Colonic mucosa (tissue), 4 donors: Measurements from ENCODE around the gene TMEM101. TPM values are rescaled to one million over a fixed set of nuclear protein-coding genes. Genes with fewer than 3 reads are reported as not detected.

ENCODE experiments used
- DNase-seq: peaks from one replicate; pipeline ENCODE4 v3.0.0-alpha.2; 2020
- H3K27ac ChIP-seq: fragments of 200-600 bp; one replicate; pipeline ENCODE4 v1.8.0; 2021
- H3K27me3 ChIP-seq: fragments of 200-600 bp; one replicate; pipeline ENCODE4 v1.8.0; 2021
- H3K36me3 ChIP-seq: fragments of 200-600 bp; one replicate; pipeline ENCODE4 v1.8.0; 2021
- H3K4me1 ChIP-seq: fragments of 200-600 bp; one replicate; pipeline ENCODE4 v1.8.0; 2021; ENCODE audit warnings: mild to moderate bottlenecking
- H3K4me3 ChIP-seq: fragments of 200-600 bp; one replicate; pipeline ENCODE4 v1.8.0; 2021
- H3K9ac ChIP-seq, 2 donors: one replicate each; pipeline ENCODE4 v1.7.0; 2013; ENCODE audit warnings: control low read depth in 2 of 2, low read depth in 2 of 2, low read length in 2 of 2
- H3K9me3 ChIP-seq: fragments of 200-600 bp; one replicate; pipeline ENCODE4 v1.8.0; 2021
- CTCF ChIP-seq: fragments of 200-600 bp; IDR thresholded peaks from one replicate; pipeline ENCODE4 v1.8.0; 2022; ENCODE audit warnings: antibody characterized with exemption, mild to moderate bottlenecking
- intact Hi-C: fragments of 100-400 bp; cut with DNase I; formaldehyde crosslinking; loops from one replicate; pipeline ENCODE4 v1.14.1; 2022
- total RNA-seq, 2 donors: library from RNA; stranded (reverse); fragmentation: NEBNext Ultra II Directional in 1 of 2; extraction: Animal tissue kit (Norgen Biotek cat#: 25700) in 1 of 2; gene quantifications; one replicate each; pipeline ENCODE4 v1.2.1, GENCODE V29; 2021
- donor health status: healthy.
- donor health status: DM: no; HTN: no; CAD: no.
- donor health status: DM: no; HTN: no; CAD: no.

TMEM101 gene
- total RNA-seq, 2 donors from 2014 or later = 26.8 to 33.7 TPM

GRCh38 chr17:43979671-43980070, 35.1 kb downstream of the TMEM101 start:
- intact Hi-C loops = no loop called here

GRCh38 chr17:43979011-43979410, 35.8 kb downstream of the TMEM101 start:
- no peak for DNase-seq
- H3K4me3 ChIP-seq = no peak overlapping the region
- H3K9me3 ChIP-seq = no peaks in the 10 kb centered on the region
- no peak overlapping the region for H3K27ac ChIP-seq
- H3K36me3 ChIP-seq = no peaks in the 10 kb centered on the region
- no peak overlapping the region for H3K9ac ChIP-seq
- intact Hi-C loops = no loop called here
- no peak for TF ChIP-seq CTCF
- peaks cover 17% of the 10 kb centered on the region for H3K27me3 ChIP-seq
- H3K4me1 ChIP-seq = peaks cover 7% of the 10 kb centered on the region

More at GRCh38 chr17:43979671-43980070, 35.1 kb downstream of the TMEM101 start:
- Histone ChIP-seq H3K4me3 (no peak overlapping the region), H3K27me3 (peaks cover 24% of the 10 kb centered on the region), H3K4me1 (peaks cover 8% of the 10 kb centered on the region), H3K9me3 (no peaks in the 10 kb centered on the region), H3K9ac (no peak overlapping the region), H3K36me3 (no peaks in the 10 kb centered on the region), H3K27ac (no peak overlapping the region)
- no peak for TF ChIP-seq CTCF
- DNase-seq = no peak

GRCh38 chr17:43978078-43978477, 36.7 kb downstream of the TMEM101 start:
- H3K27ac ChIP-seq = no peak overlapping the region

GRCh38 chr17:43976963-43977837, 37.6 kb downstream of the TMEM101 start:
- peaks cover 1% of the 10 kb centered on the region for H3K27me3 ChIP-seq
- no peak for DNase-seq
- H3K27ac ChIP-seq = no peak overlapping the region
- H3K4me3 ChIP-seq = no peak overlapping the region
- no peak overlapping the region for H3K9ac ChIP-seq
- no peaks in the 10 kb centered on the region for H3K9me3 ChIP-seq
- no peak for TF ChIP-seq CTCF
- no peaks in the 10 kb centered on the region for H3K4me1 ChIP-seq
- intact Hi-C loops = no loop called here
- H3K36me3 ChIP-seq = no peaks in the 10 kb centered on the region

More at GRCh38 chr17:43978078-43978477, 36.7 kb downstream of the TMEM101 start:
- H3K27me3 ChIP-seq = peaks cover 8% of the 10 kb centered on the region
- no peak overlapping the region for H3K4me3 ChIP-seq
- no peaks in the 10 kb centered on the region for H3K9me3 ChIP-seq
- H3K4me1 ChIP-seq = no peaks in the 10 kb centered on the region
- intact Hi-C loops = no loop called here
- no peaks in the 10 kb centered on the region for H3K36me3 ChIP-seq
- TF ChIP-seq CTCF = no peak
- DNase-seq = no peak
- H3K9ac ChIP-seq = no peak overlapping the region

- TF ChIP-seq CTCF = no peak
- H3K36me3 ChIP-seq = no peaks in the 10 kb centered on the region
- H3K27ac ChIP-seq = no peak overlapping the region
- DNase-seq = no peak
- intact Hi-C loops = no loop called here
- H3K4me3 ChIP-seq = no peak overlapping the region
- H3K9me3 ChIP-seq = no peaks in the 10 kb centered on the region
- H3K4me1 ChIP-seq = no peaks in the 10 kb centered on the region
- no peak overlapping the region for H3K9ac ChIP-seq
- H3K27me3 ChIP-seq = no peaks in the 10 kb centered on the region
Observed at GRCh38 chr17:43975898-43976297, 38.9 kb downstream of the TMEM101 start.
